HG03159 (cell line): ENCODE measurements around the gene SMIM17.

Source experiments
- ATAC-seq: cut with Tn5 transposase; IDR thresholded peaks from one replicate; pipeline ENCODE4 v1.9.1; 2021; ENCODE audit warnings: mild to moderate bottlenecking, moderate library complexity; ENCODE audit not compliant: unreplicated experiment

The SMIM17 gene

DNA sequence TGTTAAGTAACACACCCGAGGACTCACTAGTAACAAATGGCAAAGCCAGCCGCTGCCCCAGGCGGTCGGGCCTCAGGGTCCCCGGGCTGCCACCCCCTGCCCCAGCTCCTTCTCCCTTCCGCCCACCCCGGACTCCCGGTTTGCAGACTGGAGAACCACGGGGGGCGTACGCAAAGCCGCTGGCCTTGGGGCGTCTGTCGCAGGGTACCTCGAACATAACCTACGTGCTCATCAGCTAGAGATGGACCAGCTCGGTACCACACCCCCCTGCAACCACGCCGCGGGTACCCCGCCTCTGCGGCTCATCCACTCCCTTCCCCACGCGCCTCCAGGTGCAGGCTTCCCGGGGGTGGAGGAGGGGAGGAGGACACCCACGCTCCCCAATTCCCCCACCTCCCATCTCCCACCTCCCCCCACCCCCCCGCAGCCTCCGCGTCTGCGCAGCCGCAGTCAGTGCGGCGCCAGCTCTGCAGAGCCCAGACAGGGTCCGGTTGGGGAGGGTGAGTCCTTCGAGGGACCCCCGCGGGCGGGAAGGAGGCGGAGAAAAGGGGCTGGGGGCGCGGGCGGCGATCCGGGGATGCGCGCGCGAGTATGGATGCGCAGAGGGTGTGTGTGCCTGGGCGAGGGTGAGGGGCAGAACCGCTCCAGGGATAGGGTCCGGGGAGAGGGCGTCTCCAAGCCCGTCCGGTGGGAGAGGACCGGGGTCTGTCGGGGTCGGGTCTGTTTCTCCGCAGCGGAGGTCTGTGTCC lies at the start of gene SMIM17:
Gene SMIM17, plus strand, starts transcription at position 449 of the 749 bp plus-strand sequence. CDS start 2,509 bp downstream, outside the sequence.
- no peak for ATAC-seq

DNA sequence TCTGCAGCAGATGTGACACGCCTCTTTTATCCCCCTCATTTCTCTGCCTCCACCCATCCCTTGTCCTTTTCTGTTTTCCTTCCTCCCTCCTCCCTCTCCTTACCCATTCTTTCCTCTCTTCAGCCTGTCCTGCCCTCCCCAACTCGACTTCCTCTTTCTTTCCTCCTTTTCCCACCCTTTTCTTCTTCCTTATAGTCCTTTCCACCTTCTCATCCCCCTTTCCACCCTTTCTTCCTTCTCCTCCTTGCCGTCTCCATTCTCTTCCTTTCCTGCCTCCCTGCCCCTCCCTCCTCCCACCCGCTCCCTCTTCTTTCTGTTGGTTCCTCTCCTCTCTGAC lies 48.5 kb upstream of the SMIM17 start:
- no peak for ATAC-seq

DNA sequence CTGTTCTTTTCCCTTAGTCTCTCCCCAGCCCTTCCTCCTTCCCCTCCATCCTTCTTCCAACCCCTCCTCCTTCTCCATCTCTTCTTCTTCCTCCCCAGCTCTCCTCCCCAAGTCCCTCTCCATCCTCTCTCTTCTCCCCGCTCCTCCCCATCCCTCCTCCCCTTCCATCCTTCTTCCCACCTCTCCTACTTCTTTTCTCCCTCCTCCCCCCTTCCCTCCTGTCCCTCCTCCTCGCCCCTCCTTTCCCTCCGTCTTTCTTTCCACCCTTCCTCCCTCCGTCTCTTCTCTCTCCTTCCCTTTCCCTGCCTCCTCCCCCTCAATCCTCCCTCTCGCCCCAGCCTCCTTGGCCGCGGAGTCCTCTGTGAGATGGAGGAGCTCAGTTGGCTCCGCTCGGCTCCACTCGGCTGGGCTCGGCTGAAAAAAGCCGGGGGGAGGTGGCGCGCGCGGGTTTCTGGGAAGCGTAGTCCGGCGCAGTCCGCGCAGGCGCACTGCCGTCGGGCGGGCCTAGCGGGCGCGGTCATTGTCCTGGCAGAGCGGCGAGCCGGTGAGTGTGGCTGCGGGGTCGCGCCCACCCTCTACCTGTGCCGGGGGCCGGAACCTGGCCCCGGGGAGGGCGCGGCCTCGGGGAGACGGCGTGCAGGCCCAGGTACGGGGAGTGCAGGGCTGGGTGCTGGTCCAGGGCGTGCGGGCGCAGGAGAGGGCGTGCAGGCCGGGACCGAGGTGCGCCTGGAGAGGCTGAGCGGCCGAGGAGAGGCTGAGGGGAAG lies 48.0 kb upstream of the SMIM17 start, which contains the start of gene ZNF71:
Gene ZNF71, plus strand, starts transcription at position 520 of the 765 bp plus-strand sequence. CDS start 6,257 bp downstream, outside the sequence.
- ATAC-seq: peak; percentile 92

DNA sequence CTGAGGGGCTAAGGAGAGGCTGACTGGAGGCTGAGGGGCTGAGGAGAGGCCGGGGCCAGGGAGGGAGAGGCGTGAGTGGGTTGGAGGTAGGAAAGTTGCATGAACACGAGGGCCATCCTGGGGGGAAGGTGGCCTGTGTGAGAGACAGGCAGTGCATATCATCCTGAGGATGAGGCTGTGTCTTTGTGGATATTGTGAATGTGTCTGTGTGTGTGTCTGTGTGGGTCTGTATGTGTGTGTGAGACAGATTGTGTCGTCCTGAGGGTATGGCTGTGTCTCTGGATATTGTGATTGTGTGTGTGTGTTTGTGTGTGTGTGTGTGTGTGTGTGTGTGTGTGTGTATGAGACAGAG lies 47.4 kb upstream of the SMIM17 start:
- peak; percentile 32 for ATAC-seq

DNA sequence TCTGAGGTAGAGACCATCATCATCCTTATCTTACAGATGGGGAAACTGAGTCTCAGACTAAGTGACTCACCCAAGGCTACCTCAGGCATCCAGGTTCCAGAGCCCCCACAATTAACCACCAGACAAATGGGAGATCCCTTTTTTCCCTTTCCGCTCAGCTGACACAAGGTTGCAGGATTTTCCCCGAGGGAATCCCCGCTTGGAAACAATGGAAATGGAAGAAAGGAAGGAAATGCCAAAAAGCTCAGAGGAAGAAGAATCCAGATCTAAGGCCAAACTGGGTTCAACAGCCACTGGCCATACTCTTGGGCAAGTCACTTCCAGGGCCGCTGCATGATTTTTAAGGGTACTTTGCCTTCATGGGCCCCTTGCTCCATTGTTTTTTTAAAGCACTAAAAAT lies 46.3 kb upstream of the SMIM17 start:
- ATAC-seq: no peak

DNA sequence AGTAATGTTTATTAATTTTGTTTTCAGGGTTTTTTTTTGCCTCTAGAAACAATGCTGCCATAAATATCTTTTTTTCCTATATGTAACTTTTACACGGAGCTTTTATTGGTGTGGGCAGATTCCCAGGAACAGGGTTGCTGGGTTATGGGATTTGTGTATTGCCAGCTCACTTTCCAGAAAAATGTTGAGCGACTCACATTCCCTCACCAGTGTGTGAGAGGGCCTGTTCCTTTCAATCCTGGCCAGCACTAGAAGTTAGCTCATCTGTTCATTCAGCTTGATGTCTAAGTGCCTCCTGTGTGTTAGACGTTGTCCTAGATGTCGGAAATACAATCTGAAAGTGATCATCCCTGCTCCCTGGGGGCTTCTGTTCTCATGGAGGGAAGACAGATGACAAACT lies 45.3 kb upstream of the SMIM17 start:
- no peak for ATAC-seq

DNA sequence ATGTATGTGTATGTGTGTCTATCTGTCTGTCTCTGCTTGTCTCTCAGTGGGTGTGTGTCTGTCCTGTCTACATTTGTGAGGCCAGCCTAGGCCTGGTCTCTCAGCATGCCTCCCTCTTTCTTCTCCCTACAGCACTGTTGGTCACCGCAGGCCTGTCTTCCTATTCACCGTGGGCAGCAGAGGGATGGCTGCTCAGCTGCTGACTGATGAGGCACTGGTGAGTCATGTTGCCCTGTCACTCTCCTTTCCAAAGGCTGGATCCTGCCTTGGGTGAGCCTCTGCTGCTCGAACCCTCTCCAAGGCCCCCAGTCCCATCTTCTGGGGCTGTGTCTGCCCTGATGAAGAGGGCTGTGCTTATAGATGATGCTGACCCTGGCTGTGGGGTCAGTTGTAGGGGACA lies 41.6 kb upstream of the SMIM17 start:
- ATAC-seq: no peak

DNA sequence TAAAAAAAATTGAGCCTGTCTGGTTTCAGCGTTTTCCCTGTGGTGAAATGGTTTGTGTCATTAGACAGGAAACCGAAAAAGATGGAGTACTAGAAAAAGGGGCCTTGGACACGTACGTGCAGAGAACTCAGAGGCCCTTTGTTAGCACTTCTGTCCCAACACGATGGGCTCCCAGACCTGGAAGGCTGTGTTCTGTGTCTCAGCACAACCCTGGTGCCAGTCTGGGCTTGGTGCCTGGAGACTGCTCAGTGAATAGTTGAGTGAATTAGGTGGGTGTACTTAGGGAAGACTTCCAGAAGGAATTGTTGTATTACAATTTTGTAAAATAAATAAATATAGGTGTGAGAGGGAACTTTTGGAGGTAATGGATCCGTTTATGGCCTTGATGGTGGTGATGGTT lies 39.1 kb upstream of the SMIM17 start:
- no peak for ATAC-seq

DNA sequence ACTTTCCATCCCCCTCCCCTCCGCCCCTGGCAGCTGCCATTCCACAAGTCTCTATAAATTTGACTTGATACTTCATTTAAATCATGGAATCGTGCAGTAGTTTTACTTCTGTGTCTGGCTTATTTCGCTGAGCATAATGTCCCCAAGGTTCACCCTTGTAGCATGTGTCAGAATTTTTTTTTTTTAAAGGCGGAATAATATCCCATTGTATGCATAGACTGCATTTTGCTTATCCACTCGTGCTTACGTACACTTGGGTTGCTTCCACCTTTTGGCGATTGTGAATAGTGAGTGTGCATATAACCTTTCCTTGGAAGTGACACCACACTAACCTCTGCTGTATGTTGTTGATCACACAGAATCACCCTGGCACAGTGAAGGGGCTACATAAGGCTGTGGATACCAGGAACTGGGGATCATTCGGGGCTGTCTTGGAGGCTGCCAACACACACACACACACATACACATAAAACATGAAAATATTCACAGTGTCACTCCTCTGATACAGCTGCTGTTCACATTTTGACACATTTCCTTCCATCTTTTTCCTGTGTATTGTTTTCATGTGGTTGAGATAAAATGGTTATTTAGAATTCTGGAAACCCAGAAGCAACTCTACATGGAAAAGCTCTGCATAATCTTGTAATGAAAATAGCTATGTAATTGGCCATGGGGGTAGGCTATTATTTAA lies 34.5 kb upstream of the SMIM17 start:
- no peak for ATAC-seq

DNA sequence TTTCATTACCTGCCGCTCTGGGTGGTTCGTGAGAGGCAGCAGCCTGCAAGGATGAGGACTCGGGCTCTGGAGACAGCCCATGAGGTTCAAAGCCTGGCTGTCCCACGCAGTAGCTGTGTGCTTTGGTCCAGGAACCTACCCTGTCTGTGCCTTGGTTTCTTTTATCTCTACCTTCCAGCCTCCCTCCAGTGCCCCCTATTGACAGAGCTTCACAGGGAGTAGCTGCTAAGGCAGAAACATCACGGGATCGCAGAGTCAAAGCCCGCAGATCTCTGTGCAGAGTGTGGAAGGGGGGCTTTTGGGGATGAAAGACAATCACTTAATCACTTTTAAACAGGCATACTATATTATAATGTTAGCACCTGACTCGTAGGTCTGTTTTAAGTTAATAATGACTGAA lies 31.7 kb upstream of the SMIM17 start:
- ATAC-seq: no peak

DNA sequence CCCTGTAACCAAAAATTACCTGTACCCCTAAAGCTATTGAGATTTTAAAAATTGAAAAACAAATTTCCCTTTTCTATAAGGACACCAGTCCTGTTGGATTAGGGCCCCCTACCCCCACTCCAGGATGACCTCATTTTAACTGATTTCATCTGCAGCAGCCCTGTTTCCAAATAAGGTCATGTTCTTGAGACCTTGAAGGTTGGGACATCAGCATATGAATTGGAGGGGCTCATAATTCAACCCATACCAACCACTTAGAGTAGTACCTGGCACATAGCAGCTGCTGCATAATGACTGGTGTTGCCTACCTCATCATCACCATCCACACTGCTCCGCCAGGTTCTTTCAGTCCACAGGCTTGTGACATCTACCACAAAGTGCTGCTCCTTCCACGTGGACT lies 30.2 kb upstream of the SMIM17 start:
- no peak for ATAC-seq

DNA sequence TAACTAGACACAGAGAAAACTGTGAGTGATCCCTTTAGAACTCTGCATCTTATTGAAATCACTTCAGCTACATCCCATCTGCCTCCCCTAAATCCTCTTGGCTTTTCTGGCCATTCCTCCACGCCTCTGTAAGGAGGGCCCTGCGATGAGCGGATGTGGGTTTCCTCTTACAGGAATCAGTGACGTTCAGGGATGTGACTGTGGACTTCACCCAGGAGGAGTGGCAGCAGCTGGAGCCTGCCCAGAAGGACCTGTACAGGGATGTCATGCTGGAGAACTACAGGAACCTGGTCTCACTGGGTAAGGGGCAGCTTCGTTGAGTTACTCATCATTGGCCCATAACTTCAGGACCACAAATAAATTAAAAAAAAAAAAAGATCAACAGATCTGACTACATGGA lies 29.3 kb upstream of the SMIM17 start:
- ATAC-seq: no peak

DNA sequence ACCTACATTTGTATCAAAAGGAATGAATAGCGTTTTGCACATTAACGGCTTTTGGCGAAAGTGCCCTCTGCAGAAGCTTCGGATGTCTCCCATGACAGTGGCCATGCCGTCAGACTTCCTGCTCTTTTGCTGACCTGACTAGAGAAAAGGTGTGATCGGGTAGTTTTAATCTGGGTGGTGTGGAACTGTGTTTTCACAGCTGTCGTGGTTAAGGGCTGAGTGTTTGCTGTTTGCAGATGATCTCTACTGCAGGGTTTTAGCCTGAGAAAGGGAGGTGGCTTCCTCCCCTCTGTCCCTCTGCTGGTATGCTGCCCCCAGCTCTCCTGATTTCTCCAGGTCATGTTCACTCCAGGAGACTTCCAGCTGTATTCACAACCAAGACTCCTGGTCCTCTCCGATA lies 25.4 kb upstream of the SMIM17 start:
- no peak for ATAC-seq

DNA sequence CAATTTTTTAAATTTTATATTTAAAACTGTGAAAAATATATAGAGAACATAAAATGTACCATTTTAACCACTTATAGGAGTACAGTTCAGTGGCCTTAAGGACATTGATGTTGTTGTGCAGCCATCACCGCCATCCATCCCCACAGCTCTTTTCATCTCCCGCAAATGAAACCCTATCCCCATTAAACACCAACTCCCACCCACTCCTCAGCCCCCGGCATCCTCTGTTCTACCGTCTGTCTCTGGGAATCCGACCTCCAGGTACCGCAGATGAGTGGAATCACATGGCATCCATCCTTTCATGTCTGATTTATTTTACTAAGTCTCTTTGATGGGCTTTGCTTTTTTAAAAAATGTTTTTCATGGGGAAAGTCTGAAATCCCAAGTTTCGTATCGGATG lies 23.8 kb upstream of the SMIM17 start:
- no peak for ATAC-seq

DNA sequence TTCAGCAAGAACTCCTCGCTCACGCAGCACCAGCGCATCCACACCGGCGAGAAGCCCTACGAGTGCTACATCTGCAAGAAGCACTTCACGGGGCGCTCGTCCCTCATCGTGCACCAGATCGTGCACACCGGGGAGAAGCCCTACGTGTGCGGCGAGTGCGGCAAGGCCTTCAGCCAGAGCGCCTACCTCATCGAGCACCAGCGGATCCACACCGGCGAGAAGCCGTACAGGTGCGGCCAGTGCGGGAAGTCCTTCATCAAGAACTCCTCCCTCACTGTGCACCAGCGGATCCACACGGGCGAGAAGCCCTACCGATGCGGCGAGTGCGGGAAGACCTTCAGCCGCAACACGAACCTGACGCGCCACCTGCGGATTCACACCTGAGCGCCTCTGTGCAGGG lies 20.6 kb upstream of the SMIM17 start:
- ATAC-seq: no peak

DNA sequence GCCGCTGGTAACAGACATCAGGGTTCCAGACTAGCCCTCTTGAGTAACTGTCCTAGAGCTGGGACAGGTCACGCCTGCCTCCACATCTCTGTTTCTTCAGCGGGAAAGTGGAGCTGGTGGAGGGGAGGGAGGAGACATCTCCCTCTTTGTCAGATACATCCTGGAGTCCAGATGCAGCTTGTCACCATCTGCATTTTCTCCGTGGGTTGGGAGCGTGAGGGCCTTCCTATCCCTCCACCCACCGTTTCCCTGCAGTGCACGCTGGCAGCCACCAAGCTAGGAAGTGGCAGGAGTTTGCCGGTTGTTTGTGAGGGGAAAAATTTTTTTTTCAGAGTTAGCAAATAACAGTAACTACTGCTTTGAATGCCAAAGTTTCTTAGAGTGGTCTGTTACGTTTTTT lies 20.0 kb upstream of the SMIM17 start:
- ATAC-seq: no peak

DNA sequence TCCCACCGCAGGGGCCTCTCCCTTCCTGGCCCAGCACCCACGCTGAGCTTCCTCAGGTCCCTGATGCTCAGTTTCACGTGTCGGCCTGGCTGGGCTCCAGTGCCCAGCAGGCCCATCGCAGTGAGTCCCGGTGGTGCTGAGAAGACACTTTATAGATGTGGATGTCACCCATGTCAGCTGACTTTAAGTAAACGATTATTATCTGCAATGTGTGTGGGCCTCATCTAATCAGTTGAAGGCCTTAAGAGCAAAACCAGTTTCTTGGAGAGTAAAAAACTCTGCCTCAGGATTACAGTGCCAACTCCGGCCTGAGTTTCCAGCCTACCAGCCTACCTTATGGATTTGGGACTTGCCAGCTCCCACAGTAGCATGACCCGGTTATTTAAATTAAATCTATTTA lies 17.3 kb upstream of the SMIM17 start:
- no peak for ATAC-seq

DNA sequence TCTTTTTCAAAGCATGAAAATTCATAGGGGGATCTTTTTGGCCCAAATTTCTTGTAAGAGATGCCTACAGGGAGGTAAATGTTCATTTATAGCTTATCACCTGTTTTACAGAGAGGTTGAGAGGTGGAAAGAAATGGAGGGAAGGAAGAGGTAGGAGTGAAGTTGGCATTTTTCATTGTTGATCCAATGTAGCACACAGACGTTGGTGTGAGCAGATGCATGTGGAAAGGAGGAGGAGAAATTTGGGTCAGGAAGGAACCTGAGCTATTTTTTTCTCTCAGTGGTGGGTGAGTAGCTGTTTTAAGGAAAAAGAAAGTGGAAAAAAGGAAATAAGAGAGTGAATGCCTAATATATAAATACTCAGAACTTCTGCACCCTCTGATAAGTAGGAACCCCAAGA lies 9.9 kb upstream of the SMIM17 start:
- ATAC-seq: no peak

DNA sequence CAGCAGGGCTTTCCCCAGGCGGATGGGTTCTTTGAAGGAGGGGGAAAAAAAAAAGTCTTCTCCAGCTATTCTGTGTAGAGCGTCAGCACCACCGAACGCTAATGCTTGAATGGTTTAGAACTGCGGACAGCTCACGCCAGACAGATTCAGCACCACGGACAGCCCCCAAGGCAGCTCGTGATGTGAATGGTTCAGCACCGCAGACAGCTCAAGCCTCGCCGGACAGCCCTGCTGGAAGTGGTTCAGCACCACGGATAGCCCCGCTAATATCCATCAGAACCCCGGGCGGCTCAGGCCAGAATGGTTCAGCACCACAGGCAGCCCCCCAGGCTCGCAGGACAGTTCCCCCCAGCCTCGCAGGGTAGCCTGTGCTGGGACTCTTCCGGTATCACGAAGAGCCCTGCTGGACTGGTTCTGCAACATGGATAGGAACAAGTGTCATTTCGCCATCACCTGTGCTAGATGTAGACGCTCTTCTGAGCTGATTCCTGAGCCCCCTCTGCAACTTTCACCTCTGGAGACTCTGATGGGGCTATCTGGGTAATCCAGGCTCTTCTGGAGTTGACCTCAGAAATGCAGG lies 4.9 kb upstream of the SMIM17 start:
- ATAC-seq: no peak

DNA sequence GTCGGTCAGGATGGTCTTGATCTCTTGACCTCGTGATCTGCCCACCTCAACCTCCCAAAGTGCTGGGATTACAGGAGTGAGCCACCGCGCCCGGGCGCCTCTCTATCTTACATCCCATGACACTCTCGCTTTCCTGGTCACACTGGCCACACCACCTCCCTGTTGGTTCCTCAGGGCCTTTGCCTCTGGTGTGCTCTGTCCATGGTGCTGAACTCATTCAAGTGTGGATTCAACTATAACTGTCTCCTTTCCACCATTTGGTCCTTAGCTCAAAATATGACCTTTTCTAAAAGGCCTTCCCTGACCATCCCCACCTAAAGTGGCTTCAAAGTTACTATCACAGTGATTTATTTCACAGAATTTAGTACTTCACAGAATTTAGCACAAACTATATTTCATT lies 3.7 kb upstream of the SMIM17 start:
- ATAC-seq: no peak

DNA sequence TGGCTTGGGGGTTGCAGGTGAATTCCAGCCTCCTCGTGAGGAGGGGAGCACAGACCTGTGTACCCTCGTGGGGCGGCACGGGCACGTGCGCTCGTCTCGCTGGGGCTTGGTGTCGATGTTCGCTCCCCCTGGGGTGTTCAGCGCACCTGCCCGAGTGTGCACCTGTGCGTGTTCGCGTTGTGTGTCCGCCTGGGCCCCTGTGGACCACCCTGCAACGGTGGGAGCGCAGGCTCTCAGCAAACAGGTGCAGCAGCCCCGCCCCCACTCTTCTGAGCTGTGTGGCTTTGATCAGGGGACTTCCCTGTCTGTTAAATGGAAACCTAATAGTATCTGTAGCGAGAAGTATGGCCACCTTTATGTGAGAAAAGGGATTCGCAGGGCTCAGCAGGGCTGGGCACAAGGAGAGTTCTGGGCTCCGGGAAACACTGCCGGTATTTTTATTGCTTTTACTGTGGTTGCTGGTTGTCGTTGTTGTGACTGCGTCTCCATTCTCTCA lies 549 bp downstream of the SMIM17 start:
- no peak for ATAC-seq
